ENCODE data around the gene SDCCAG8. TPM values are rescaled to one million over a fixed set of nuclear protein-coding genes. Genes with fewer than 3 reads are reported as not detected.

Gene SDCCAG8
- total RNA-seq, 4 donors from 2014 or later: 30.2 to 46.4 (median 36.7) TPM

- no peak overlapping the region for H3K4me3 ChIP-seq
- no peaks in the 10 kb centered on the region for H3K27me3 ChIP-seq
- WGBS, 2 donors (ENCODE audit: low coverage in 1 of 2): 90 to 95% methylated on average over 4 to 5 of the region's 6 CpGs
- peaks cover 0 to 50% of the 10 kb centered on the region in 2 donors for H3K36me3 ChIP-seq
- TF ChIP-seq CTCF (IDR thresholded peaks at IDR 0.05) (no peak), EP300 (IDR thresholded peaks at IDR 0.05) (no peak), POLR2A (IDR thresholded peaks at IDR 0.05) (no peak), POLR2AphosphoS5 (IDR thresholded peaks at IDR 0.05) (no peak)
- no peak overlapping the region for H3K27ac ChIP-seq
- H3K4me1 ChIP-seq: peaks cover 0 to 16% (median 0%) of the 10 kb centered on the region in 3 donors
- no peaks in the 10 kb centered on the region for H3K9me3 ChIP-seq
- ATAC-seq: no peak
Measured at GRCh38 chr1:243313635-243314536, 58.0 kb downstream of the SDCCAG8 start.

- Histone ChIP-seq H3K36me3 (peaks cover 0 to 43% of the 10 kb centered on the region in 2 donors), H3K4me3 (no peak overlapping the region), H3K27ac (no peak overlapping the region), H3K4me1 (peaks cover 0 to 16% (median 0%) of the 10 kb centered on the region in 3 donors), H3K9me3 (no peaks in the 10 kb centered on the region), H3K27me3 (no peaks in the 10 kb centered on the region)
- no peak for ATAC-seq
- TF ChIP-seq EP300 (IDR thresholded peaks at IDR 0.05): no peak
- TF ChIP-seq POLR2AphosphoS5 (IDR thresholded peaks at IDR 0.05): no peak
- no peak for TF ChIP-seq POLR2A (IDR thresholded peaks at IDR 0.05)
- no peak for TF ChIP-seq CTCF (IDR thresholded peaks at IDR 0.05)
- 15 to 32% methylated on average over 1 of the region's 1 CpG for WGBS, 2 donors (ENCODE audit: low coverage in 1 of 2)
Measured at GRCh38 chr1:243315455-243315854, 59.6 kb downstream of the SDCCAG8 start.

DNA sequence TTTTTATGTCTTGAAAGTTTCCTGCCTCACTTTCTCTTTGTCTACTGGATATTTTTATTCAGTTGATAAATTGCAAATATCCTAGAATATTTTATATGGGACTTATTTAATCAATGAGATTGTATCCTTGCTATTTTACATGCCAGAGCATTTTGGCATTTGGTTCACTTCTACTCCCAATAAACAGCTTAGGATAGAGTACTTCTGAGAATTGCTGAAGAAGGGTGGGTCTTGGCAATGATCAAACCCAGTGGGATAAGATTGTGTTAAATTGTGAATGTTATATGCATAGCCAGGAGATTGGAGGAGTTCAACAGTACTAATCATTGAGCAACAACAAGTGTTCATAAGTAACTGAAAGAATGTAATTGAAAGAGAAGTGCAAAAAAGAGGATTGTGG is 60.1 kb downstream of the SDCCAG8 start:
- no peak overlapping the region for H3K27ac ChIP-seq

GRCh38 chr1:243316366-243316989 is 60.6 kb downstream of the SDCCAG8 start:
- Histone ChIP-seq H3K4me3 (no peak overlapping the region), H3K4me1 (peaks cover 0 to 16% (median 0%) of the 10 kb centered on the region in 3 donors), H3K27me3 (no peaks in the 10 kb centered on the region), H3K27ac (no peak overlapping the region), H3K9me3 (no peaks in the 10 kb centered on the region), H3K36me3 (peaks cover 0 to 43% of the 10 kb centered on the region in 2 donors)
- TF ChIP-seq POLR2AphosphoS5 (IDR thresholded peaks at IDR 0.05) (no peak), POLR2A (IDR thresholded peaks at IDR 0.05) (no peak), EP300 (IDR thresholded peaks at IDR 0.05) (no peak), CTCF (IDR thresholded peaks at IDR 0.05) (no peak)
- whole genome bisulfite sequencing, 2 donors (ENCODE audit: low coverage in 1 of 2): 63 to 79% methylated on average over 11 to 12 of the region's 12 CpGs
- ATAC-seq: no peak

More for the DNA sequence above, 60.1 kb downstream of the SDCCAG8 start:
- peaks cover 0 to 43% of the 10 kb centered on the region in 2 donors for H3K36me3 ChIP-seq
- H3K27me3 ChIP-seq: no peaks in the 10 kb centered on the region
- TF ChIP-seq CTCF (IDR thresholded peaks at IDR 0.05): no peak
- TF ChIP-seq POLR2A (IDR thresholded peaks at IDR 0.05): no peak
- no peak for TF ChIP-seq POLR2AphosphoS5 (IDR thresholded peaks at IDR 0.05)
- TF ChIP-seq EP300 (IDR thresholded peaks at IDR 0.05): no peak
- no peak overlapping the region for H3K4me3 ChIP-seq
- no peak for ATAC-seq
- peaks cover 0 to 16% (median 0%) of the 10 kb centered on the region in 3 donors for H3K4me1 ChIP-seq
- no peaks in the 10 kb centered on the region for H3K9me3 ChIP-seq

Measured in gastroesophageal sphincter (tissue), 4 donors.